ENCODE data around the gene CRYBA1.

GRCh38 chr17:29250666-29251065 lies 4.0 kb downstream of the CRYBA1 start:
- TF ChIP-seq, protein P1, sequence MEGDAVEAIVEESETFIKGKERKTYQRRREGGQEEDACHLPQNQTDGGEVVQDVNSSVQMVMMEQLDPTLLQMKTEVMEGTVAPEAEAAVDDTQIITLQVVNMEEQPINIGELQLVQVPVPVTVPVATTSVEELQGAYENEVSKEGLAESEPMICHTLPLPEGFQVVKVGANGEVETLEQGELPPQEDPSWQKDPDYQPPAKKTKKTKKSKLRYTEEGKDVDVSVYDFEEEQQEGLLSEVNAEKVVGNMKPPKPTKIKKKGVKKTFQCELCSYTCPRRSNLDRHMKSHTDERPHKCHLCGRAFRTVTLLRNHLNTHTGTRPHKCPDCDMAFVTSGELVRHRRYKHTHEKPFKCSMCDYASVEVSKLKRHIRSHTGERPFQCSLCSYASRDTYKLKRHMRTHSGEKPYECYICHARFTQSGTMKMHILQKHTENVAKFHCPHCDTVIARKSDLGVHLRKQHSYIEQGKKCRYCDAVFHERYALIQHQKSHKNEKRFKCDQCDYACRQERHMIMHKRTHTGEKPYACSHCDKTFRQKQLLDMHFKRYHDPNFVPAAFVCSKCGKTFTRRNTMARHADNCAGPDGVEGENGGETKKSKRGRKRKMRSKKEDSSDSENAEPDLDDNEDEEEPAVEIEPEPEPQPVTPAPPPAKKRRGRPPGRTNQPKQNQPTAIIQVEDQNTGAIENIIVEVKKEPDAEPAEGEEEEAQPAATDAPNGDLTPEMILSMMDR (IDR thresholded peaks at IDR 0.05): no peak
- TF ChIP-seq EZH2 (IDR thresholded peaks at IDR 0.05) (no peak), EZH2phosphoT487 (IDR thresholded peaks at IDR 0.05) (no peak)

All from neural progenitor cell (in vitro differentiated cells).